GM23338 (cell line): Measurements from ENCODE around the gene AIFM2.

Source experiments
- CTCF ChIP-seq, 2 experiments: fragments of 200-600 bp in 1 of 2; sonication (generic) in 1 of 2; conservative IDR thresholded peaks; 2 replicates each; pipeline versions ENCODE4 v1.5.1 to v1.6.1; 2016 to 2017; ENCODE audit warnings: antibody characterized with exemption in 2 of 2, low read depth in 2 of 2, mild to moderate bottlenecking in 2 of 2, moderate library complexity in 1 of 2
- REST ChIP-seq: IDR thresholded peaks from one replicate; pipeline ENCODE4 v1.6.1; 2018; ENCODE audit warnings: antibody characterized with exemption; ENCODE audit not compliant: unreplicated experiment

GRCh38 chr10:70145666-70146488 is 13.3 kb upstream of the AIFM2 start:
- TF ChIP-seq CTCF (conservative IDR thresholded peaks at IDR 0.05; ENCODE audit: low read depth in 2 of 2) (peak; percentile 34 to 55; a peak in 3 of 4 replicates), REST (no peak)
